MM.1S (cell line): ENCODE data around the gene PAK1.

ENCODE experiments used
- DNase-seq: peaks from one replicate; pipeline ENCODE4 v3.0.0-alpha.2; 2015
- H2AFZ ChIP-seq: fragments of 300-600 bp; sonication (generic); 2 replicates; pipeline ENCODE4 v1.6.0; 2016; ENCODE audit warnings: antibody characterized with exemption, low read length
- H3F3A ChIP-seq: fragments of 300-600 bp; sonication (generic); 2 replicates; pipeline ENCODE4 v1.6.1; 2016; ENCODE audit warnings: mild to moderate bottlenecking, antibody characterized with exemption, low read length, moderate library complexity, mixed read lengths; ENCODE audit not compliant: insufficient read depth
- H3K27ac ChIP-seq: fragments of 300-600 bp; sonication (generic); 2 replicates; pipeline ENCODE4 v1.5.1; 2016; ENCODE audit warnings: mild to moderate bottlenecking, low read length
- H3K27me3 ChIP-seq: fragments of 300-600 bp; sonication (generic); replicated peaks from 2 replicates; pipeline ENCODE4 v1.6.0; 2016; ENCODE audit warnings: low read length; ENCODE audit not compliant: insufficient read depth
- H3K36me3 ChIP-seq: fragments of 300-600 bp; sonication (generic); replicated peaks from 2 replicates; pipeline ENCODE4 v1.6.1; 2016; ENCODE audit warnings: mild to moderate bottlenecking, low read length, mixed read lengths; ENCODE audit not compliant: insufficient read depth
- H3K4me1 ChIP-seq: fragments of 300-600 bp; sonication (generic); 2 replicates; pipeline ENCODE4 v1.6.1; 2016; ENCODE audit warnings: low read length, mixed read lengths
- H3K4me2 ChIP-seq: fragments of 300-600 bp; sonication (generic); 2 replicates; pipeline ENCODE4 v1.6.0; 2016; ENCODE audit warnings: low read depth, low read length
- H3K4me3 ChIP-seq: fragments of 300-600 bp; sonication (generic); 2 replicates; pipeline ENCODE4 v1.5.1; 2016; ENCODE audit warnings: low read length, mixed read lengths
- H3K79me2 ChIP-seq: fragments of 300-600 bp; sonication (generic); 2 replicates; pipeline ENCODE4 v1.6.1; 2016; ENCODE audit warnings: mixed run types, low read length, mixed read lengths
- H3K9ac ChIP-seq: fragments of 300-600 bp; sonication (generic); 2 replicates; pipeline ENCODE4 v1.6.1; 2016; ENCODE audit warnings: low read length, mixed read lengths
- H3K9me2 ChIP-seq: fragments of 300-600 bp; sonication (generic); replicated peaks from 2 replicates; pipeline ENCODE4 v1.6.1; 2016; ENCODE audit warnings: mild to moderate bottlenecking, low read length, mixed read lengths; ENCODE audit not compliant: insufficient read depth
- H3K9me3 ChIP-seq: fragments of 300-600 bp; sonication (generic); replicated peaks from 2 replicates; pipeline ENCODE4 v1.6.1; 2016; ENCODE audit warnings: mild to moderate bottlenecking, low read length, mixed read lengths; ENCODE audit not compliant: insufficient read depth
- H4K20me1 ChIP-seq: fragments of 300-600 bp; sonication (generic); 2 replicates; pipeline ENCODE4 v1.6.1; 2016; ENCODE audit warnings: mild to moderate bottlenecking, low read length, moderate library complexity, mixed read lengths; ENCODE audit not compliant: insufficient read depth
- CTCF ChIP-seq: fragments of 300-600 bp; sonication (generic); IDR thresholded peaks from 2 replicates; pipeline ENCODE4 v1.5.1; 2016; ENCODE audit warnings: antibody characterized with exemption, low read length, mixed read lengths
- EZH2 ChIP-seq: fragments of 300-600 bp; sonication (generic); optimal IDR thresholded peaks from 2 replicates; pipeline ENCODE3; 2017; ENCODE audit warnings: low read depth, mild to moderate bottlenecking, antibody characterized with exemption, low read length, mixed read lengths
- EZH2phosphoT487 ChIP-seq: fragments of 300-600 bp; sonication (generic); IDR thresholded peaks from 2 replicates; pipeline ENCODE4 v1.6.1; 2018; ENCODE audit warnings: antibody characterized with exemption, low read length

PAK1 gene

GRCh38 chr11:77515063-77515462 lies 41.2 kb upstream of the PAK1 start:
- DNase-seq: no peak
- TF ChIP-seq CTCF: no peak
- TF ChIP-seq EZH2: no peak
- TF ChIP-seq EZH2phosphoT487: no peak
- Histone ChIP-seq H3K4me2 (no peak overlapping the region), H3K79me2 (no peaks in the 10 kb centered on the region), H3K9me3 (no peaks in the 10 kb centered on the region), H4K20me1 (no peaks in the 10 kb centered on the region), H3F3A (no peaks in the 10 kb centered on the region), H3K9me2 (no peaks in the 10 kb centered on the region), H3K36me3 (no peaks in the 10 kb centered on the region), H3K27ac (no peak overlapping the region), H3K4me1 (no peaks in the 10 kb centered on the region), H3K27me3 (no peaks in the 10 kb centered on the region), H3K4me3 (no peak overlapping the region), H2AFZ (no peak overlapping the region), H3K9ac (no peak overlapping the region)

- H3K9me3 ChIP-seq: no peaks in the 10 kb centered on the region
- no peaks in the 10 kb centered on the region for H3K79me2 ChIP-seq
- H3K4me3 ChIP-seq: no peak overlapping the region
- H3K9me2 ChIP-seq: no peaks in the 10 kb centered on the region
- no peaks in the 10 kb centered on the region for H3K36me3 ChIP-seq
- no peaks in the 10 kb centered on the region for H3K4me1 ChIP-seq
- H4K20me1 ChIP-seq: no peaks in the 10 kb centered on the region
- no peak for DNase-seq
- H3K27ac ChIP-seq: no peak overlapping the region
- H3K27me3 ChIP-seq: no peaks in the 10 kb centered on the region
- no peak overlapping the region for H3K9ac ChIP-seq
- no peak overlapping the region for H2AFZ ChIP-seq
- no peak overlapping the region for H3K4me2 ChIP-seq
- H3F3A ChIP-seq: no peaks in the 10 kb centered on the region
- TF ChIP-seq EZH2: no peak
- TF ChIP-seq EZH2phosphoT487: no peak
- no peak for TF ChIP-seq CTCF
These were observed 38.2 kb upstream of the PAK1 start for GRCh38 chr11:77512092-77512491.

GRCh38 chr11:77510851-77511250 lies 37.0 kb upstream of the PAK1 start:
- no peak for DNase-seq
- Histone ChIP-seq H3K79me2 (no peaks in the 10 kb centered on the region), H3K4me2 (no peak overlapping the region), H3K4me3 (no peak overlapping the region), H2AFZ (no peak overlapping the region), H3K36me3 (no peaks in the 10 kb centered on the region), H4K20me1 (no peaks in the 10 kb centered on the region), H3K9ac (no peak overlapping the region), H3K4me1 (no peaks in the 10 kb centered on the region), H3K9me2 (no peaks in the 10 kb centered on the region), H3F3A (no peaks in the 10 kb centered on the region), H3K9me3 (no peaks in the 10 kb centered on the region), H3K27me3 (no peaks in the 10 kb centered on the region), H3K27ac (no peak overlapping the region)
- TF ChIP-seq CTCF (no peak), EZH2phosphoT487 (no peak), EZH2 (no peak)
